Cardiac fibroblast (primary cell): ENCODE measurements around the gene MLN.

Source experiments
- DNase-seq, 2 donors: peaks; one replicate each; pipeline versions ENCODE4 v3.0.0 to v3.0.0-alpha.2; 2010; ENCODE audit warnings: low read depth in 2 of 2
- H3K4me3 ChIP-seq, 2 donors: replicated peaks in 1 of 2; 1 replicate in 1 of 2; 2 replicates in 1 of 2; pipeline ENCODE4 v1.5.1; 2011; ENCODE audit warnings: low read depth in 2 of 2, low read length in 2 of 2, mild to moderate bottlenecking in 2 of 2, moderate library complexity in 1 of 2
- TF ChIP-seq, protein P1 (sequence below): IDR thresholded peaks from one replicate; pipeline ENCODE4 v1.5.1; 2011; ENCODE audit warnings: low read depth, mild to moderate bottlenecking, low read length, inconsistent platforms

The MLN gene

GRCh38 chr6:33784787-33785186 is 19.0 kb downstream of the MLN start:
- no peak overlapping the region for H3K4me3 ChIP-seq
- TF ChIP-seq, protein P1, sequence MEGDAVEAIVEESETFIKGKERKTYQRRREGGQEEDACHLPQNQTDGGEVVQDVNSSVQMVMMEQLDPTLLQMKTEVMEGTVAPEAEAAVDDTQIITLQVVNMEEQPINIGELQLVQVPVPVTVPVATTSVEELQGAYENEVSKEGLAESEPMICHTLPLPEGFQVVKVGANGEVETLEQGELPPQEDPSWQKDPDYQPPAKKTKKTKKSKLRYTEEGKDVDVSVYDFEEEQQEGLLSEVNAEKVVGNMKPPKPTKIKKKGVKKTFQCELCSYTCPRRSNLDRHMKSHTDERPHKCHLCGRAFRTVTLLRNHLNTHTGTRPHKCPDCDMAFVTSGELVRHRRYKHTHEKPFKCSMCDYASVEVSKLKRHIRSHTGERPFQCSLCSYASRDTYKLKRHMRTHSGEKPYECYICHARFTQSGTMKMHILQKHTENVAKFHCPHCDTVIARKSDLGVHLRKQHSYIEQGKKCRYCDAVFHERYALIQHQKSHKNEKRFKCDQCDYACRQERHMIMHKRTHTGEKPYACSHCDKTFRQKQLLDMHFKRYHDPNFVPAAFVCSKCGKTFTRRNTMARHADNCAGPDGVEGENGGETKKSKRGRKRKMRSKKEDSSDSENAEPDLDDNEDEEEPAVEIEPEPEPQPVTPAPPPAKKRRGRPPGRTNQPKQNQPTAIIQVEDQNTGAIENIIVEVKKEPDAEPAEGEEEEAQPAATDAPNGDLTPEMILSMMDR: no peak
- no peak for DNase-seq

GRCh38 chr6:33783781-33784520 is 19.9 kb downstream of the MLN start:
- no peak overlapping the region for H3K4me3 ChIP-seq
- DNase-seq: no peak
- TF ChIP-seq, protein P1: no peak

GRCh38 chr6:33782561-33782960 is 21.2 kb downstream of the MLN start:
- no peak for DNase-seq
- TF ChIP-seq, protein P1: no peak
- H3K4me3 ChIP-seq: no peak overlapping the region

DNA sequence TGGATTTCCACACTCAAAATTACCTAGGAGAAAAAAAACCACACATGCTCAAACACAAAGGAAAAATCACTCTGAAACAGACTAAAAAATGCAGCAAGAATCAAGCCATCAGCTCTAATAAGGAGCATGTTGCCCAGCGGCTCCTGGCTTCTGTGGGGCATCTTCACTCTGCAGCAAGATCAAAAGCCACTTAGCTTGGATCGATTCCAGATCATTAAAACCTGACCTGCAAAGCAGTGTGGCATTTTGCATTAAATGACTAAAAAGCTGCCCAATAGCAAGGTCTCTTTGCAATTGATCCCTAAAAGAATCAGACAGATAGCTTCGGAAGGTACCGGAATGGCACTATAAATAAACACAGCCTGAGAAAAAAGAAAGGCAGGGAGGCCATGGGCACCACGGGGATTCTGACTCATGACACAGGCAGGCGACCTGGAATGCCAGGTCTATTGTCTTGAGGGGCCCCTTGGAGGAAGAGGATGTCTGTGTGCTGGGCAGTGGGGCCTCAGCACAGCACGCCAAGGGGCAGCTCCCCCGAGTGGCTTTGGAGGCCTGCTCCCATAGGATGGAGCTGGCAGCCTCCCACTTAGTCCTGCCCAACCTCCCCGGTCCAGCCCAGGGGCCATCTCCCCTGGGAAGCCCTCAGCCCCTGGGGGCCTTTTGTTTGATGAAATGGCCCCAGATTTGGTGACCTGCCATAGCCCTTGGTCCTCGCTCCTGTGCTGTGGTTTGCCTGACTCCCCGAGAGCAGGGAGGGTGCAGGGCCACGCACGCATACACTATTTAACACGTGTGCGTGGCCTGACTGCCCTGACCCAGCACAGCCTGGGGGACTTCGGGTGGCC is 22.4 kb downstream of the MLN start:
- H3K4me3 ChIP-seq: no peak overlapping the region
- peak; percentile 81 to 83 for DNase-seq
- TF ChIP-seq, protein P1: no peak

DNA sequence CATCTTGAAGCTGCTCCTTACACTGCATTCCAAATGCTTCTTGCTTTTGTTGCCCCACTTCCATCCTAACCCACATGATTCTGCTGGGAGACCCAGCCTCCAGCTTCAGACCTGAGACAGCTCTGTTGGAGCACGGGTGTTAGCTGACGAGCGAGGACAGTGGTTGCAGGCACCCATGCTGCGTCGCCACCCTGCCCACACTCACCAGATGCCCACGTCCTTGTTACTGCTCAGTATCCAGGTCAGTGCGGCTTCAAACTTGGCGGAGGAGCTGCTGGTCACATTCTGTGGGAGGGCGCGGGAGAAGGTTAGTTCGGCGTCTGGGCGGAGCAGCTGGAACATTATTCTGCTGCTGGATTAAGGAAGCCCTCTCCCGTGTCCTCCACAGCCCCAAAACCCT is 23.9 kb downstream of the MLN start:
- H3K4me3 ChIP-seq: no peak overlapping the region
- DNase-seq: no peak
- TF ChIP-seq, protein P1: no peak

- H3K4me3 ChIP-seq: no peak overlapping the region
- TF ChIP-seq, protein P1: no peak
- no peak for DNase-seq
Measured at GRCh38 chr6:33779290-33779689, 24.5 kb downstream of the MLN start.
